HG03520 (cell line): ENCODE results near the gene AMOTL1.

Experiments
- ATAC-seq: cut with Tn5 transposase; IDR thresholded peaks from one replicate; pipeline ENCODE4 v1.9.1; 2021; ENCODE audit warnings: mild to moderate bottlenecking, moderate library complexity; ENCODE audit not compliant: unreplicated experiment

The AMOTL1 gene

DNA sequence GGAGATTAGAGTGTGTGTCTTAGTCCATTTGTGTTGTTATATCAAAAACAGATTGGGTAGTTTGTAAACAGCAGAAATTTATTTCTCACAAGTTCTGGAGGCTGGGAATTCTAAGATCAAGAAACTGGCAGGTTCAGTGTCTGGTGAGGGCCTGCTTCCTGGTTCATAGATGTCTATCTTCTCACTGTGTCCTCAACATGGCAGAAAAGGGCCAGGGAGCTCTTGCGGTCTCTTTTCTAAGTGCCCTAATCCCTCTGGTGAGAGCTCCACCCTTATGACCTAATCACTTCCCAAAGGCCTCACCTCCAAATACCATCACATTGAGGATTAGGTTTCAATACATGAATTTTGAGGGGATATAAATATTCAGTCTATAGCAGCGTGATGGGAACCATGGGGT, 25.5 kb upstream of the AMOTL1 start:
- no peak for ATAC-seq

DNA sequence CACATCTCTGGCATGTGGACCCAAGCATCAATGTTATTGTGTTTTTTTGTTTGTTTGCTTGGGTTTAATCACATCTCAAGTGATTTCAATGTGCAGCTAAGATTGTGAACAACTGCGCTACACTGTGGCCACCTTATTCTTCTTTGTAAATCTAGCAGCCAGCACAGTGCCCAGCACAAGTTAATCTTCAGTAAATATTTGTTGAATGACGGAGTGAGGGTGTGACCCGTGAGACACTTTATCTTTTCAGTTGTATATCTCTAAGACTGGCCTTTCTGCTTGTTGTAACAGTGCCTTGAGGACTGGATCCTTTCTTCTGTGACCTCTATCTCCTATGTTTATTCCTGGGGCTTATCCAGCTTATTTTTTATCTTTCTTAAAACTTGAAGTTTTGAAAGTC, 21.4 kb upstream of the AMOTL1 start:
- ATAC-seq, result no peak

DNA sequence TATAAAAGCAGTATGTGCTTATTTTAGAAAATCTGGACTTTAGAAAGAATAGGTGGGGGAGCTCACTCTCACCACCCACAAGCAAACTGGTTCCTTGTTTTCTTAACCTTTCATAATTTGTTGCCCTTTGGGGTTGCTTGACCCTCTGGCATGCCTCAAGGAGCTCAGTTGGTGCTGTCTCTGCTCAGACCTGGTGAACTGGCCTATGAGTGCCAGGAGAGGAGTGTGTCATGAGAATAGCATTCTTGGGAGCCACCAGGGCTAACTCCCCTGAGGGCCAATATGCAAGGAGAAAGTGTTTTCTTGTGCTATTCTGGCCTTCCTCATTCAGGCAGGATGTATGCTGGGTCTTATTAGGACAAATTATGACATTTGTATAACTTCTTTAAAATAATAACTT, 21.0 kb upstream of the AMOTL1 start:
- no peak for ATAC-seq

DNA sequence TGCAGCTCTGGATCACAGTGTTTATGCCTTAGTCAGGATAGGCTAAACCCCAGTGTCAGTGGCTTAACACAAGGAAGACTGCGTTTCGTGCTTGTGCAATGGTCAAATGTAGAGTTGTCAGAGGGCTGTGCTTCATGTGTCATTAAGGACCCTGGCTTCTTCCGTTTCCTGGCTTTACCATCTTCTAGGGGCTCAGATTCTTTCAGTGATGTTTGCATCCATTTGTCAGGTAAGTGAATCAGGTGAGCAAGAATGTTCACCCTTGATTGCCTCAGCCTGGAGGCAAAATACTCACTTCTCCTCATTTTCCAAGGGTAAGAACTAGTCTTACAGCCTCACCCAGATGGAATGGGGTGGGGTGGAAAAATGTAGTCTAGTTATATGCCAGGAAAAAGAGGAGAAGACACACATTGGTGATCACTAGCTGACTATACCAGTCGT, 20.5 kb upstream of the AMOTL1 start:
- no peak for ATAC-seq

DNA sequence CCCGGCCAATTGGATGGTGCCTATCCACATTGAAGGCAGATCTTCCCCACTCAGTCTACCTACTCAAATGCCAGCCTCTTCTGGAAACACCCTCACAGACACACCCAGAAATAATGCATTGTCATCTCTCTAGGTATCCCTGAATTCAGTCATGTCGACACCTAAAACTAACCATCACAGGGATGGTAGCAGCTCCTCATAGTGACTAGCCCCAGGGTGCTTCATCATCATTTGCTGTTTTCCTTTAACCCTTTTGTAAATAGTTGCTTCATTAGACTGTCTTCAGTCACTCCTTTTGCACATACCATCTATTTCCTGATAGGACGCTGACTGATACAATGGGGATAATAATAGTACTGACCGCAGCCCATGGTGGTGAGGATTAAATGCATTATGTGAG, 18.8 kb upstream of the AMOTL1 start:
- ATAC-seq, result no peak

DNA sequence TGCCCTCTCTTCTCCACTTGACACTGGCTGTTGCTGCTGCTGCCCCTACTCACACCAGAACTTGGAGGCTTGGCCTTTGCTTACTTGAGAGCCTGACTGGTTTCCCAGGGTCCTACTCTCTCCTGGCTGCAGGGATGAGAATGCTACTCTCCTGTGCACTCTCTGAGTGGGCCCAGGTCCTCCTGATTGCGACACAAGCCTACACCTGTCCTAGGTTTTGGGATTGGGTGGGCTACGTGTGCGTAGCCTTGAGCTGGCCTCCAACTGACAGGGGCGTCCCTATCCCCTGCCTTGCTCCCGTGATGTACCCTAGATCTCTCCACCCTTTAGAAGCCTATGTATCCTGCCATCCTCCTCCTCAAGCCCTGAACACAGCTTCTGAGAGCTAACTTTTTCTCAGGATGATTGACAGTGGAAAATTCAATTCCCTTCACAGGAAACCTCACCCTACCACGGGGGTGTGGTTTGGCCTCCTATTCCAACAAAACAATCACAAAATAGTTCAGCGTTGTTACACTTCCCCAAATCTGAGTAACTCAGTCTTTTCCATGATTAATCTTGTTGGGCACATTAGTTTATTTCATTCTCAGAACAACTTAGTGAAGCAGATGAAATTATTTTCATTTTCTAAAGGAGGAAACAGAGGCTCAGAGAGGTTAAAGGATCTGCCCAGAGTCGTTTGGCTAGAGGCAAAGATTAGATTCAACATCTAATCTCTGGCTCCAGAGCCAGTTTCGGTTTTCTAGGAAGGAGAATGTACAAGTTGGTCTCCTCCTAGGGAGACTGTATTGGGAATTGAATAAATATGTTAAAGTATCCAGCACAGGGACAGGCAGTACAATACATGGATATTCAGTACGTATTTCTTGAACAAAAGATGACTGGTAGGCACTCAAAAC, 17.6 kb upstream of the AMOTL1 start:
- no peak for ATAC-seq

DNA sequence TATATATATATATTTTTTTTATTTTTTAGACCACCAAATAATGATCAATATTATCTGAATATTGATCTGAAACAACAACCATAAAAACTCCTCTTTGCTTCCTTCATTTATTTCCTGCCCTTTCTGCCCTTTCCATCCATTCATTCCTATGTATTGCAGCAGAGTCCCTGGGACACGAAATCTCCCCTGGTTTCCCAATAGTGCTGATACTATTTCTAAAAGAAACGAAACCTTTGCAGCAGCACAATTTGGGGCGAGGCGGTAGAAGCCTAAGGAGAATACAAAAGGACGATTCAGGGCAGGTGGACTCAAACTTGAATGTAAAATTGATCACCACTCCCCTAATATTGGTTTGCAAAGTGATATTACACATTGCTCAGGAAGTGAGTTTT, 16.9 kb upstream of the AMOTL1 start:
- ATAC-seq, result no peak

DNA sequence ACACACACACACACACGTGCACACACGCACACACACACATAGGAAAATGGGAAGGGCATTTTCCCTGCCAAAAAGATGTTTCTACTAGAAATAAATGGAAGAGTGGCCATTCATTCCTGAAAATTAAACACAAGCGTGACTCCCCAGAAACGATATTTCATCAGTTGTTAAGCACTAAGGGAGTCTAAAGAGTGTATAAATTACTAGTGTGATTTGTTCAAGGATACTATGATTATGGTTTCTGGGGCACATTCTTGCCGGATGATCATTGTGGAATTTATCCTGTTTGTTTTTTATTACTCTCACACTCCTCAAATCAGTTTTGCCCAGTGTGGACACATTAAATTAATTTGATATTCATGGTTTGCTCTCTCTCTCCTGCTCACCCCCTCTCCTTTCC, 16.4 kb upstream of the AMOTL1 start:
- no peak for ATAC-seq

DNA sequence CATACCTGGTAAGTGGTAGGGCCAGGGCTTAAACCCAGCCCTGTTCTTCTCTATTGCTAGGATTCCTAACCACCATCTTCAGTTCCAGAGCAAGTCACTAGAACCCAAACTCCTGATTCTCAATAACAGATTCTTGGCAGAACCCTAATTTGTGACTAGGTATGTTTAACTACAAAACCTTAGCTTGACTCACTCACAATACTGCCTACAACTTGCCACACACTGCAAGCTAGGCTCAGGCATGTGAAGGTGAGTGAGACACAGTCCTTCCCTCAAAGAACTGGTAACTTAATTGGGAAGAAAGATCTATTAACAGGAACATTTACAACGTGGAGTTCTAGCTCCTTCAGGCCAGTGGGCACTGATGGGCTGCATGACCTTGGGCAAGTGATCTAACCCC, 14.5 kb upstream of the AMOTL1 start:
- ATAC-seq, result no peak

DNA sequence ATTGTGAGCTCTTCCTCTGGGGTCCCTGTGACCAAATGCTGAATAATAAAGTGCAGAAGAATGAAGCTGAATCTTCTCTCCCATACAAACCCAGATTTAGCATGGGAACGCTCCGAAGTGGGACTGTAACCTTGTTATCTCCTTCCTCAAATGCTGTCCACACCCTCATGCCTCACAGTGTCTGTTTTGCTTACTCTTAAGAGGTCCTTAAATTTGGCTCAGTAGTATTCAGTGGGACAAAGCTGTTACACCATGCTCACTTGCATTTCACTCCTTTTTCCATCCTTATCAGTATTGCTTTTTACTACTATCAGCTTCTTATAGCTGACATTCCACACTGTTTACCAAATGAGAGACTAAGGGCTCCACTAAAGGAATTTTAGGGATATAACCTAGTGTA, 13.8 kb upstream of the AMOTL1 start:
- ATAC-seq, result no peak

DNA sequence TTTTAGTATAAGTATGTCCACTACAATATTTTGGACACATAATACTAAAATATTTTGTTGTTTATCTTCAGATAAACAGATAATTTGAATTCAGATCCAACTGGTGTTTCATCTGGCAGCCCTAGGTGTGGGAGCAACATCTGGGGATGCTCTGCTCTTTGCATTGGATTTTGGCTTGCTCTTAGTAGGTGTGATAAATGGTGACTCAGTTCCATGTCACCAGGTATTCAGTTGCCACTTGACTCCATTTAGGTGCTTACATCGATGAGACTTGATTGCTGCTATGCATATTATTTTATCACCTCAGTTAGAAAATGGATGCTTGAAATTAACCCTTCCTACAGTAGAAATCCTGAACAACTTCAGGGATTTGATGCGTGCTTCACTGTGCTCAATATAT, 13.3 kb upstream of the AMOTL1 start:
- no peak for ATAC-seq

DNA sequence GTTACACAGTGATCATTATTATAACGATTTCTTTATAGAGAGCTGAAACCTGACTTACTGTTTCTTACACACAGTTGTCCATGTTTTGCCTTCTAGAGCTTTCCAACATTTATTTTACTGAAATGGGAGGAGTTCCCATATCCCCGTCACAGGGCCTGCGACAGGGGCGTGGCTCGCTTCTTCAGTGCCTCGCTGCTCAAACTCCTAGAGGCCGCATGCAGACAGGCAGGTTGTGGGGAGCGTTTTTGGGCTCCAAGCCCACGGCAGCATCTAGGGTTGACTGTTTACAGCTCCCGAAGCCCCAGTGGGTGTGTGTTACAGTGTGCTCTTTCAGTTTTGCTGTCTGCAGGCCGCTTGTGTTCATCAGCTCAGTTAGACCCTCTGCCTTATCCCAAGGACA, 12.7 kb upstream of the AMOTL1 start:
- no peak for ATAC-seq

DNA sequence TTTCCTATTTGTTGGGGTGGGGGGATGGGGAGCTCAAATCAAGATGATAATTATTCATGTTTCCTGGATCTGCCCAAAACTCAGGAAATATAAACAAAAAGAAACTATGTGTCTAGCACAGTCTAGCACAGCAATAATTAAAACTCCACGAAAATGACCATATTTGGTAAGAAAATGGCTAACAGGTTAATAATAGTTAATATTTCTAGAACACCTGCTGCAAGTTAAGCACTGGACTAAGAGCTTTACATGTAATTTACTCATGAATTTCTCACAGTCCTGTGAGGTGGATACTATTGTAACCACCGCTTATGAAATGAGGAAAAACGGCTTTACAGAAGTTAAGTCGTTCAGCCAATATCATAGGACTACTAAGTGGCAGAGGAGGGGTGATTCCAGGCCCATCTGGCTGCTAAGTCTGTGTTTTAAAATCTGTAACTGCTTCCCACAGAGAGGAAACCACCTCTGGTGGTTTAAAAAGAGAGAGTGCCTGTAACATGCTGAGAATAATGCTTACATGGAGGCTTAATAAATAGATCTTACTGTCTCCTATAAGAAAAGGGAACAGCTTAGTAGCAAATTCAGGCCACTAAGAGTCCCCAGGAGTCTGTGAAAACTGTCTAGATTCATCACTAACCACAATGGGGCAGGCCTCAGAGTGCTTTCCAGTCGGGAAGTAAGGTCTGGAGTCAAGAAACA, 11.0 kb upstream of the AMOTL1 start:
- no peak for ATAC-seq

DNA sequence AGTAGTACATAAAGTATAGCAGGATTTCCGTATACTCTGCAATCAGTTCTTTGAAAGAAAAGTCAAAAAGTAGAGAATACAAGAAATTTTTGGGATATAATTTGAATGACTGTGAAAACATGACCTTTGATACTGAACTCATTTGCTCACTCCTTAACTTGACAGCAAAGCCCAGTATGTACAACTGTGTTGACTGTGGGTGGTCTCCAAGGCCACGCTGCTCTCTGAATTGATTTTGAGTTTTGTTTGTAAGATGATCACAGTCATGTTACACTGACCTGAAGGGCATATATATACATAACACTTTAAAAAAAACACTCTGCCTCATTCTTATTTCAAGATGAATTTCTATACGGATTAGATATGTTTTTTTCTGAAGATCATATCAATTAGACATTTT, 9.5 kb upstream of the AMOTL1 start:
- ATAC-seq, result no peak

DNA sequence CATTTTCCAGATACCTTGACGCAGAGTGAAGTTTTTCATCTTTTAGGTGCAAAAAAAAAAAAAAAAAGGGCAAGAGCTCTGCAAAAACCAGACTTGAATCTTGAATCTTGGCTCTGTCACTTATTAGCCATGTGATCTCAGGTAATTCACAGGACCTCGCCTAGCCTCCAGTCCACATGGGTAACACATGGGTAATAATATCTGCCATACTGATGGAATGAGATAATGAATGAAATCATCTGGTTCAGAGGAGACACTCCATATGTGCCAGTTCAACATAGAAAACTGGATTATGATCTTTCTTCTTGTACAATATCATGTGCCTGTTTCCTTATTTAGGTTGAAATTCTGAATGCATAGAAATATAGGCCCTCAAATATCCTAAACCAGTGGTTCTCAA, 8.6 kb upstream of the AMOTL1 start:
- no peak for ATAC-seq

DNA sequence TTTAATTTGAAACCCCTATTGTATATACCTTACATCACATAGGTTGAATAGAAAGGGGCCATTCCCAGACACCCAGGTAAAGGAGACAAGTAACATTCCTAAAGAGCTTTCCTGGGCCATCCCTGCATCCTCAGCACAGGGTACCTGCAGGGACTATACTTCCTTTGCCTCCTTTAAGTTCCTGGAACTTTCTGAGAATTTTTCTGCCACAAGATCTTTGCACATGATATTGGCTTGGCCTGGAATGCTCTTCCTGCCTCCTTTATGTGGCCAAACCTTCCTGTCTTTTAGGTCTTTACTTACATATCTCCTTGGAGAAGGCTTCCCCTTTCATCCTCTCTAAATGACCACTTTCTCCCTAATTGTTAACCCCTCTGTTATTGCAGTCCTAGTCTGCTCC, 7.9 kb upstream of the AMOTL1 start:
- ATAC-seq, result no peak

DNA sequence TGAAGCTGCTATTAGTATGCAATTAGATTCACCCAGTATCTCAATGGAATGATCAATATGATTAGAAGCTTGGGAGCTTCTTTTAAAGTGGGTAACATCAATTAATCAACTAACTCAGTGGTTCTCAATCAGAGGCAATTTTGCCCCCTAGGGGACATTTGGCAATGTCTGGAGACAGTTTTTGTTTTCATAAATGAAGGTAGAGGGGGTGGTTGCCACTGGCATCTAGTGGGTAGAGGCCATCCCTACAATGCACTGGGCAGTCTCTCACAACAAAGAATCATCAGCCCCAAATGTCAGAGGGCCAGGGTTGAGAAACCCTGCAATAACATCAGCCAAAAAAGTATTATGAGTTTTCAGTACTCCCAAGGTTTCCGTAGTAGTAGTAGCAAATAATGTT, 5.9 kb upstream of the AMOTL1 start:
- no peak for ATAC-seq

DNA sequence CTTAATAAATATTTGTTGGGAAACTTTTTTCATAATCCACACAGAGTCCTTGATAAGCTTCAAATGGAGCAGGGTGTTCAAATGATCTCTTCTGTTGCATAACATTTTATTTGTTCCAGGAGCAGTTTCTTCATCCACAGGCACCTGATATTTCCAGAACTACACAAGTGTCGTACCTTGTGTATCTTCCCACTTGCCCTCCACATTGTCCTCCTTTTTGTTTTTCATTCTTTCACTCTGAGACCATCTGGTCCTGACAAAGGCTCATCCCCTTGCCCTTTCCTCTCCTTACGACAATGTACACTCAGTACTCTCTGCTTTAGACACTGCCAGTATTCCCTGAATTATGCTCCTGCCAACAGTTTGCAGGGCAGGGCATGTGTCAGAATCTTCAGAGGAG, 5.2 kb upstream of the AMOTL1 start:
- no peak for ATAC-seq

DNA sequence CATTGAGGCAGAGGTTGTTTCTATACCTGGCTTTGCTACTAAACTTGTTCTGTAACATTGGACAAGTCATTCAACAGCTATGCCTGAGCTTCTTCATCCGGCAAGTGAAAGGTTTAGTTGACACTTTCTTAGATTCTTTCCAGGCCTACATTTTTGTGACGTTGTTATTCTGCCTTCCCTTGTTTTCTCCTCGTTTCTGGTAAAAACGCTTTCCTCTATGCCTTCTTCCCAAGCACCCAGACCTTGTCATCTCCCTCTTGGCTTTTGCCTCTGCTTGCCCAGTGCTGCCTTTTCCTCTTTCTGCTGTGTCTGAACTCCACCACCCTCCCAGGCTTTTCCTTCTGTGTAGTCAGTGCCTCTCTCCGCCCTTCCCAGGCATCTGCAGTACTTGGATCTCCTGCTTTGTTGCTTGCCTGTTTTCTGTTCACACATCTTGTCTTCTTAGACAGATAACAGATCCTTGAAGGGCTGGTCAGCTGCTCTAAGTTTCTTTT, 1.4 kb upstream of the AMOTL1 start:
- no peak for ATAC-seq

DNA sequence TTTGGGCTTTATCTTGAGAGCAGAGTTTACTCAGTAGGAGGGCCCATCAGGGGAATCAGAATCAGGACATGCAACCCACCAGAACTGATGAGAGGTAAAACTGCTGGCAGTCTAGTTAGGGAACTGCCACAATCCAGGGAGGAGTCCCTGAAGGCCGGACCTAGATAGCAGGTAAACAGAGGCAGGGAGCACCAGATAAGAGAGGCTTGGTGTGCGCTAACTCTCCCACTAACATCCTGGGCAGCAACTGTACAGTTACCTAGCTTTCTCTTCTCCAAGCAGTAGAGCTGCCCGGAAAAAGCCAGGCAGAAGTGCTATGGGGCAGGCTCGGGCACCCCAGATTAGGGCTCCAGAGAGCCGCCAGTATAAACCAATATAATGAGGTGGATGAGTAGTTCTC, 865 bp upstream of the AMOTL1 start:
- ATAC-seq, result no peak

DNA sequence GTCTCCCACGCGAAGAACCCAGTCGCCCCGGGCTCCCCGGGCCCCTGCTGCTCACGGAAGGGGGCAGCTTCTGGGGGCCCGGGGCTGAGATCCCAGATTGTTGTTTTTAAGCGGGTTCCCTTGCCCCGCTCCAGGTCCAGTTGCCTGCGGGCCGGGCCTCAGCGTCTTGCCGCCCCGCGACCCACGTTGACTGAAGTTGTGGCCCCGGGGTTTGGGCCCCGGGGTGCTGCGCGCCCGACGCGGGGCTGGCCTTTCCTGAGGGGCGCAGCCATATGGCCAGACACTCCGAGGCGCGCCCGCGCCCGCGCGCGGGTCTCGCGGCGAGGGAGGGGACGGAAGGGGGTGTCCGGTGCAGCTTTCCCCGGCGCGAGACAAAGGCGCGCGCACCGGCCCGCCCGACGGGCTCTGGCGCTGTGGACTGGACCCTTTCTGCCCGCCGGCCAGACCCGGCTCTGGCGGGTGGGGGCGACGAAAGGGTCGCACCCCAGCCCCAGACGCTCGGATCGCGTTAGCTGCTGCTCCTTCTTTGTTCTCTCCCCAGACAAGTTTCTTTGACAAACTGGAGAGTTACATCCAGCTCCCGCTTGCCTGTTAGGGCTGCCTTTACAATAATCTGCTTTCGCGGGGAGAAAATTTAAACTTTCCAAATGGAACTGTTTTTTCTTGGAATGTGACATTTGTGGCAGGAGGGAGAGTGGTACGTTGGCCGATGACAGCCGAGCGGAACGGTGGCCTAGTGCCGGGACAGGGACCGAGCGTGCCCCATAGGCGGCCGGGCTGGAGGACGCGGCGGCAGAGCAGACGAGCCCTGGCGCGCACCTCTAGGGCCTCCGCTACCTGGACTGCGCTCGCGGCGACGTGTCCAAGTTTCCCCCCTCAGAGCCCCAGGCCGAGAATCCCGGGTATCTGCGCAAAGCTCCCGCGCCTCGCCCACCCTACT, 716 bp downstream of the AMOTL1 start:
- no peak for ATAC-seq
